Measurements from ENCODE around the gene SYTL3. TPM values are rescaled to one million over a fixed set of nuclear protein-coding genes. Genes with fewer than 3 reads are reported as not detected.

The SYTL3 gene
- total RNA-seq, 1 donor from 2014 or later, result 8.7 TPM

DNA sequence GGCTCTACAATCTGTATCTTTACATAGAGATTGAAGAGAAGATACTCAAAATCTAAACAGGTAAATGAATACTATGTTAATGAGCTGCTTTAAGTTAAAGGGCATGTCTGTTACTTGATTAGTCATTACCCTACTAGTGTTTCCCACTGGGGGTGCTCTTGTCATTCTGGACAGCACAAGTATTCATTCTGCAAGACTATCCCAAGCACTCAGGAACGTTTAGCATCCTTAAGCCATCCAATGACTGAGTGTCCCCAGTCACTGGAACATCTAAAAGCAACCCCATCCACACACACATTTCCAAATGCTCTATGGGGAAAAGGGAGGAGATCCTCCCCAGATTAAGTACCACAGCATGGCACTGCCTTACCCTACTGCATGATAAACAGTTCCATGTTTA, 143.6 kb downstream of the SYTL3 start:
- TF ChIP-seq, protein P1, sequence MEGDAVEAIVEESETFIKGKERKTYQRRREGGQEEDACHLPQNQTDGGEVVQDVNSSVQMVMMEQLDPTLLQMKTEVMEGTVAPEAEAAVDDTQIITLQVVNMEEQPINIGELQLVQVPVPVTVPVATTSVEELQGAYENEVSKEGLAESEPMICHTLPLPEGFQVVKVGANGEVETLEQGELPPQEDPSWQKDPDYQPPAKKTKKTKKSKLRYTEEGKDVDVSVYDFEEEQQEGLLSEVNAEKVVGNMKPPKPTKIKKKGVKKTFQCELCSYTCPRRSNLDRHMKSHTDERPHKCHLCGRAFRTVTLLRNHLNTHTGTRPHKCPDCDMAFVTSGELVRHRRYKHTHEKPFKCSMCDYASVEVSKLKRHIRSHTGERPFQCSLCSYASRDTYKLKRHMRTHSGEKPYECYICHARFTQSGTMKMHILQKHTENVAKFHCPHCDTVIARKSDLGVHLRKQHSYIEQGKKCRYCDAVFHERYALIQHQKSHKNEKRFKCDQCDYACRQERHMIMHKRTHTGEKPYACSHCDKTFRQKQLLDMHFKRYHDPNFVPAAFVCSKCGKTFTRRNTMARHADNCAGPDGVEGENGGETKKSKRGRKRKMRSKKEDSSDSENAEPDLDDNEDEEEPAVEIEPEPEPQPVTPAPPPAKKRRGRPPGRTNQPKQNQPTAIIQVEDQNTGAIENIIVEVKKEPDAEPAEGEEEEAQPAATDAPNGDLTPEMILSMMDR (IDR thresholded peaks at IDR 0.05), result peak; percentile 50
- intact Hi-C loops (cut with DNase I), result no loop called here
- Histone ChIP-seq H3K36me3 (peaks cover 8% of the 10 kb centered on the region), H3K4me1 (peaks cover 65% of the 10 kb centered on the region), H3K27ac (no peak overlapping the region), H3K9me3 (no peaks in the 10 kb centered on the region), H3K27me3 (no peaks in the 10 kb centered on the region), H3K4me3 (no peak overlapping the region)
- DNase-seq (no peak), ATAC-seq (peak; percentile 67)

DNA sequence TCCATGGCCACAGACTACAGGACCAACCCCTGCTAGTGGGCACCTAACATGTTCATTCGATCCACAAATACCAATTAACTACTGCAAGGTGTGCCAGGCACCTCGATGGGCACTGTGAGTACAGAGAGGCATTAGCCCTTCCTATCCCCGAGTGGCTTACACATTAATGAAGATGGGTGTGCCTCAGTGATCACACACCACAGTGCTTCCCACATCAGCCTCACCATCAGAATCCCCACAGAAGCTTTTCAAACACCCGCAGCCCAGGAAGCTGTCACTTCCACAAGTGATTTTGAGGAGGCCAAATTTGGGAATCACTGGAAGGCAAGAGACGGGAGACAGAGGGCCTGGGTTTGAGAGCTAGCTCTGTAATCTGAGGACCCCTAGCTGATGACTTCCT, 145.7 kb downstream of the SYTL3 start:
- peaks cover 85% of the 10 kb centered on the region for H3K4me1 ChIP-seq
- intact Hi-C loops (cut with DNase I), result no loop called here
- H3K27ac ChIP-seq, result no peak overlapping the region
- no peaks in the 10 kb centered on the region for H3K36me3 ChIP-seq
- ATAC-seq, result no peak
- no peak overlapping the region for H3K4me3 ChIP-seq
- no peaks in the 10 kb centered on the region for H3K9me3 ChIP-seq
- TF ChIP-seq, protein P1 (IDR thresholded peaks at IDR 0.05), result no peak
- no peak for DNase-seq
- no peaks in the 10 kb centered on the region for H3K27me3 ChIP-seq

DNA sequence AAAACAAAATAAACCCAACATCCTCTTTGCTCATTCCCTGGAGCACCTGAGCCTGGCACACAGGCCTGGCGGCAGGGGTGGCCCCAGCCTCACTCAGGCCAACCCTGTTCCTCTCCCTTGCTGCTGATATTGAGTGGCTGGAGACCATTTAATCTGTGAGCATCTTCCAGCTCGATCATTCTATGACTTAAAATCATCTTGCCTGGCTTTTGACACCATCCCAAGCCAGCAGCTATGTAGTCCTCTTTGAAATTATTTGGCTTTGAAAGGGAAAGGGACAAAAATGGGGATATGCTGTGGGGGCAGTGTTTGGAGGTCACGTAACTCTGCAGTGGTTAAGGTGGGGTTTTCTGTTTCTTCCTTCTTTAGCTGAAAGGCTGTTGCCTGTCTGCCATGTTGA, 146.5 kb downstream of the SYTL3 start:
- TF ChIP-seq, protein P1 (IDR thresholded peaks at IDR 0.05), result no peak
- Histone ChIP-seq H3K36me3 (no peaks in the 10 kb centered on the region), H3K4me3 (no peak overlapping the region), H3K27me3 (no peaks in the 10 kb centered on the region), H3K27ac (no peak overlapping the region), H3K4me1 (peaks cover 81% of the 10 kb centered on the region), H3K9me3 (no peaks in the 10 kb centered on the region)
- intact Hi-C loops (cut with DNase I), result no loop called here
- DNase-seq, result no peak
- ATAC-seq, result no peak

DNA sequence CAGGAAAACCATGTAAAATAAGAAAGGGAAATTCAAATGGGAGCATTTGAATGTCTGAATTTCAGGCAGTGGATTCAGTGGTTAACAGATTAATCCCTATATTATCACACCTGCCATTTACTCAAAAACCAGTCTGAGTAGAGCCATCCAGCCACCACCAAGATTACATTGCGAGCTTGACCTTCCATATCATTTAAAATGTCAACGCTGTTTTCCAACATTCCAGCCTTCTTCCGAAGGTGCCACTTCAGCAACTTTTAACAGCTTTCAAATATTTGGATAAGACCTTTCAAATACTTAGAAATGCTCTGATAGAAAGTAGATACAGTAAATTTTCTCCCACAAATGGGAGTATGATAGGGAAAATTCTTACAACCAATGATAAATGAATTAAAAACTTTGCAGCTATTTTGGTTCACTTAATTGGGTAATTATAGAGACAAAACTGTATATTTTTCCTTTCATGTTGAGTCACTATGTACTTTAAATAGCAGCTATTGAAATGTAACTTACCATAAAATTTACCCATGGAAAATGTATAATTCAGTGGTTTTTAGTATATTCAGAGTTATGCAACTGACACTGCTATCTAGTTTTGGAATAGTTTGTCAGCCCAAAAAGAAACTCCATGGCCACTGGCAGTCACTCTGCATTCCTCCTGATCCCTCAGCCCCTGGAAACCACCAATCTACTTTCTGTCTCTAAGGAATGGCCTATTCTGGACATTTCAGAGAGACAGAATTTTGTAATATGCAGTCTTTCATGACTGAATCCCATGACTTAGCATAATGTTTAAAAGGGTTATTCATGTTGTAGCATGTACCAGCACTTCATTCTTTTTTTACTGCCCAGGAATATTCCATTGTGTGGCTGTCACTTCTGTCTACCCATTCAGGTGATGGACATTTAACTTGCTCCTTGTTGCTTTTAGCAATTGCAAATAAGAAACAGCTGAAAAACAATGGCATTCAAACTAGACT, 147.8 kb downstream of the SYTL3 start:
- intact Hi-C loops (cut with DNase I), result no loop called here
- DNase-seq (no peak), ATAC-seq (peak; percentile 25)
- H3K4me1 ChIP-seq, result peaks cover 83% of the 10 kb centered on the region
- peak overlapping the region; percentile 55 for H3K27ac ChIP-seq
- TF ChIP-seq, protein P1 (IDR thresholded peaks at IDR 0.05), result no peak
- no peaks in the 10 kb centered on the region for H3K27me3 ChIP-seq
- no peaks in the 10 kb centered on the region for H3K36me3 ChIP-seq
- no peak overlapping the region for H3K4me3 ChIP-seq
- no peaks in the 10 kb centered on the region for H3K9me3 ChIP-seq

DNA sequence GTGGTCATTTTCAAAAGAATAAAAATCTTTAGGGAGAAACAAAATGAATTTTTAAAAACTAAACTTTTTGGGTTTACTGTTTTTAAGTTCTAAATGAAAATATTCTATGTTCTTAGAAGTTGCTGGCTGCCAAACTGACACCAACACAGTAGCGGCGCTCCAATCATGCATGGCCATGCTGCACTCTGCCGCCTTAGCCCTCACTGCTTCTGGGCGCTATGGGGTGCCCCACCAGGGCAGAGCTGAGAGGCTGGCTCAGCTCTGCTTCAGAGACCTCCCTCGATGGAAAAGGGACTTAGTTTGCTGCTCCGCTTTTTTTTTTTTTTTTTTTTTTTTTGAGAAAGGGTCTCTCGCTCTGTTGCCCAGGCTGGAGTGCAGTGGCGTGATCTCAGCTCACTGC, 148.5 kb downstream of the SYTL3 start:
- Histone ChIP-seq H3K4me3 (no peak overlapping the region), H3K27ac (peak overlapping the region; percentile 51), H3K9me3 (no peaks in the 10 kb centered on the region), H3K4me1 (peaks cover 86% of the 10 kb centered on the region), H3K27me3 (no peaks in the 10 kb centered on the region), H3K36me3 (no peaks in the 10 kb centered on the region)
- TF ChIP-seq, protein P1 (IDR thresholded peaks at IDR 0.05), result no peak
- ATAC-seq (no peak), DNase-seq (no peak)
- intact Hi-C loops (cut with DNase I), result no loop called here
